H1 (cell line): ENCODE data around the gene CSE1L.

Experiments used
- CHD2 ChIP-seq: IDR thresholded peaks from 2 replicates; pipeline ENCODE4 v1.6.1; 2012; ENCODE audit warnings: low read length, improper control_type of control experiment
- CTCF ChIP-seq, 3 experiments: IDR thresholded peaks; 1 replicate in 2 of 3; 2 replicates in 1 of 3; pipeline versions ENCODE4 v1.5.1 to v1.6.1; 2011; ENCODE audit warnings: low read length in 3 of 3, mild to moderate bottlenecking in 3 of 3, inconsistent platforms in 2 of 3, low read depth in 1 of 3, moderate library complexity in 1 of 3; ENCODE audit not compliant: insufficient read depth in 1 of 3; ENCODE audit errors: control extremely low read depth in 1 of 3
- GABPA ChIP-seq: IDR thresholded peaks from 2 replicates; pipeline ENCODE4 v1.6.1; 2011; ENCODE audit warnings: mild to moderate bottlenecking, low read length, moderate library complexity, borderline replicate concordance; ENCODE audit not compliant: insufficient read depth
- GTF2F1 ChIP-seq: IDR thresholded peaks from 2 replicates; pipeline ENCODE4 v1.6.1; 2012; ENCODE audit warnings: low read depth, low read length, improper control_type of control experiment, borderline replicate concordance
- POLR2AphosphoS5 ChIP-seq: IDR thresholded peaks from 2 replicates; pipeline ENCODE4 v1.6.1; 2011; ENCODE audit warnings: low read depth, low read length
- SP2 ChIP-seq: IDR thresholded peaks from 2 replicates; pipeline ENCODE4 v1.6.1; 2012; ENCODE audit warnings: mild to moderate bottlenecking, low read length, inconsistent platforms
- TCF12 ChIP-seq: IDR thresholded peaks from 2 replicates; pipeline ENCODE4 v1.6.1; 2011; ENCODE audit warnings: low read depth, mild to moderate bottlenecking, low read length

DNA sequence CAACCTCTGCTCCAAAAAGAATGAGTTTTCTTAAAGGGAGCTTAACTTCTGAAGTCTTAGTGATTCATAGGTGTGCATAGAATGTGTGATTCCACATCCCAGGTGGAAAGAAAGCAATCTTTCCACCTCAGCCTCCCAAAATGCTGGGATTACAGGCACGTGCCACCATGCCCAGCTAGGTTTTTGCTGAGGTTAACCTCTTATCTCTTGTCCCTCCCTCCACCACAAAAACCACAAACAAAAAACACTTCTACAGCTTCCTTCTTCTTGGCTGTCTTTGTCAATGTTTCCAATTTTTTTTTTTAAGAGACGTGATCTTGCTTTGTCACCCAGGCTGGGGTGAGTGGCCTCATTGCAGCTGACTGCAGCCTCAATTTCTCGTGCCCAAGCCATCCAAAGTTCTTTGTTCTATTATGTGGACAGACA lies 8.1 kb upstream of the CSE1L start:
- no peak for TF ChIP-seq POLR2AphosphoS5
- TF ChIP-seq CHD2 = no peak
- TF ChIP-seq TCF12 = no peak
- no peak for TF ChIP-seq CTCF (IDR thresholded peaks at IDR 0.05; ENCODE audit: control extremely low read depth in 1 of 3, insufficient read depth in 1 of 3, low read depth in 1 of 3, low read length in 3 of 3)
- no peak for TF ChIP-seq GTF2F1
- TF ChIP-seq SP2 = no peak
- no peak for TF ChIP-seq GABPA
